Sigmoid colon (tissue), 7 donors: ENCODE measurements around the gene MBD2. TPM values are rescaled to one million over a fixed set of nuclear protein-coding genes. Genes with fewer than 3 reads are reported as not detected.
"Not testable (repeated sequence)": the region's sequence is repeated elsewhere in the genome, so short reads cannot be mapped to it uniquely, and the experiment has no call there.

Source experiments
- DNase-seq: peaks from one replicate; pipeline ENCODE4 v3.0.0-alpha.2; 2019
- H3K27ac ChIP-seq, 4 donors: fragments of 200-600 bp; sonication (generic); one replicate each; pipeline ENCODE4 v1.5.1; 2016 to 2019; ENCODE audit warnings: mild to moderate bottlenecking in 1 of 4
- H3K27me3 ChIP-seq, 3 donors: fragments of 200-600 bp; sonication (generic); one replicate each; pipeline ENCODE4 v1.5.1; 2019; ENCODE audit warnings: mild to moderate bottlenecking in 1 of 3
- H3K36me3 ChIP-seq, 4 donors: fragments of 200-600 bp; sonication (generic); one replicate each; pipeline ENCODE4 v1.5.1; 2016 to 2019
- H3K4me1 ChIP-seq, 4 donors: fragments of 200-600 bp; sonication (generic); one replicate each; pipeline ENCODE4 v1.5.1; 2017 to 2019
- H3K4me3 ChIP-seq, 4 donors: fragments of 200-600 bp; sonication (generic); one replicate each; pipeline ENCODE4 v1.5.1; 2017 to 2019; ENCODE audit warnings: mild to moderate bottlenecking in 2 of 4, moderate library complexity in 1 of 4
- H3K9me3 ChIP-seq, 4 donors: fragments of 200-600 bp in 3 of 4; sonication (generic) in 3 of 4; one replicate each; pipeline versions ENCODE4 v1.5.1 to v1.6.1; 2013 to 2019
- EP300 ChIP-seq, 4 donors: sonication (generic); formaldehyde crosslinking; IDR thresholded peaks; one replicate each; pipeline ENCODE4 v1.6.1; 2017; ENCODE audit warnings: antibody characterized with exemption in 4 of 4
- POLR2A ChIP-seq, 2 donors: fragments of 450-650 bp; IDR thresholded peaks; one replicate each; pipeline ENCODE4 v1.6.1; 2016; ENCODE audit warnings: antibody characterized with exemption in 2 of 2, mild to moderate bottlenecking in 2 of 2, moderate library complexity in 2 of 2
- POLR2AphosphoS5 ChIP-seq, 4 donors: sonication (generic); formaldehyde crosslinking; IDR thresholded peaks; one replicate each; pipeline ENCODE4 v1.6.1; 2017; ENCODE audit warnings: antibody characterized with exemption in 4 of 4
- WGBS, 2 donors: extraction: QIAGEN DNeasy Blood & Tissue Kit; methylation state at CpG; one replicate each; pipeline ENCODE4 v1.1.7; 2013; 5-methylcytosine and 5-hydroxymethylcytosine counted together
- intact Hi-C: fragments of 100-400 bp; cut with DNase I; formaldehyde crosslinking; loops from one replicate; pipeline ENCODE4 v1.15.1; 2023
- polyA plus RNA-seq, 3 donors: library from polyadenylated mRNA; stranded (reverse); fragments of 200-250 nt; gene quantifications; one replicate each; pipeline ENCODE4 v1.2.3, GENCODE V29; 2013
- total RNA-seq, 4 donors: library from RNA; depleted of rRNA; stranded (reverse); fragments of >200 nt; gene quantifications; one replicate each; pipeline ENCODE4 v1.1.0, GENCODE V29; 2016
- TF ChIP-seq, protein P1 (sequence below), 4 experiments: fragments of 450-650 bp in 3 of 4; fragments of 200-600 bp in 1 of 4; IDR thresholded peaks; one replicate each; pipeline ENCODE4 v1.5.1; 2016 to 2019; ENCODE audit warnings: antibody characterized with exemption in 4 of 4, mild to moderate bottlenecking in 3 of 4, moderate library complexity in 2 of 4
- donor health status: healthy with polysubstance abuse.
- donor health status: Bipolar disorder and iron deficiency.
- donor health status: healthy.

The MBD2 gene
- total and polyA plus RNA-seq, 7 donors, result 21.4 to 36.7 (median 32.1) TPM

DNA sequence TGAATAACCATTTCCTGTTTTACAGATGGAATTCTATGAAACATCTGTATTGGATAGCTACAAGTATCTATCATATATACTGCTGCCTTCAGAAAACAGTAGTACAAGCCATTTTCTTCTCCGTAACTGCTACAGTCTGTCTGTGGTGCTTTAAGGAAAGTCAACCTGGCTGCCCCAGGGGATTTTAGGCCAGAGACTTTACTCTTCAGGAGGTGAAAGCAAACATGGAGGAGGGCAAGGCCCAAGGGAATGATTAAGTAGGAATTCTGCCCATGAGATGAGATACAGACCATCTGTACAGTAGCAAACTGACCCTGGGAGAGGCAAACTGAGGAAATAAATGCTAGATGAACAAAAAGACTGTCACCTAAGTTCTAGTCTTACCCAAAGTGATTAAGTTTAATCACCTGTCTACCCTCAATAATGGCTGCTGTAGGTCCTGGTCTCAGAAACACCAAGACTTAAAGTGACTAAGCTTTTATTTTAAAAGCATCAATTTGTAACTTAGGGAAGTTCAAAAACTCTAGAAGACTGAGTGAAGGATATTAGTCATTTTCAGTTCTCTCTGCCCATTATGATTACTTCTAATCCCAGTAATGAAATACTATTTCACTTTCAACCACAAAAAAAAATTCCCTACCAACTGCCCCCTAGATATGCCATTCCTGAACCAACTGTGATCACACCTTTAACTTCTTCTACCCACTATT lies 14.8 kb downstream of the MBD2 start:
- no peak for DNase-seq
- TF ChIP-seq POLR2A (IDR thresholded peaks at IDR 0.05) (no peak), POLR2AphosphoS5 (IDR thresholded peaks at IDR 0.05) (no peak), EP300 (IDR thresholded peaks at IDR 0.05) (no peak)
- TF ChIP-seq, protein P1, sequence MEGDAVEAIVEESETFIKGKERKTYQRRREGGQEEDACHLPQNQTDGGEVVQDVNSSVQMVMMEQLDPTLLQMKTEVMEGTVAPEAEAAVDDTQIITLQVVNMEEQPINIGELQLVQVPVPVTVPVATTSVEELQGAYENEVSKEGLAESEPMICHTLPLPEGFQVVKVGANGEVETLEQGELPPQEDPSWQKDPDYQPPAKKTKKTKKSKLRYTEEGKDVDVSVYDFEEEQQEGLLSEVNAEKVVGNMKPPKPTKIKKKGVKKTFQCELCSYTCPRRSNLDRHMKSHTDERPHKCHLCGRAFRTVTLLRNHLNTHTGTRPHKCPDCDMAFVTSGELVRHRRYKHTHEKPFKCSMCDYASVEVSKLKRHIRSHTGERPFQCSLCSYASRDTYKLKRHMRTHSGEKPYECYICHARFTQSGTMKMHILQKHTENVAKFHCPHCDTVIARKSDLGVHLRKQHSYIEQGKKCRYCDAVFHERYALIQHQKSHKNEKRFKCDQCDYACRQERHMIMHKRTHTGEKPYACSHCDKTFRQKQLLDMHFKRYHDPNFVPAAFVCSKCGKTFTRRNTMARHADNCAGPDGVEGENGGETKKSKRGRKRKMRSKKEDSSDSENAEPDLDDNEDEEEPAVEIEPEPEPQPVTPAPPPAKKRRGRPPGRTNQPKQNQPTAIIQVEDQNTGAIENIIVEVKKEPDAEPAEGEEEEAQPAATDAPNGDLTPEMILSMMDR (IDR thresholded peaks at IDR 0.05), result no peak
- Histone ChIP-seq H3K36me3 (peaks cover 0 to 4% (median 0%) of the 10 kb centered on the region in 4 donors), H3K27me3 (no peaks in the 10 kb centered on the region), H3K4me3 (no peak overlapping the region), H3K27ac (no peak overlapping the region), H3K9me3 (no peaks in the 10 kb centered on the region), H3K4me1 (peaks cover 0 to 33% (median 17%) of the 10 kb centered on the region in 4 donors)
- intact Hi-C loops, result no loop called here
- 83 to 97% methylated on average over 1 of the region's 1 CpG for WGBS, 2 donors

DNA sequence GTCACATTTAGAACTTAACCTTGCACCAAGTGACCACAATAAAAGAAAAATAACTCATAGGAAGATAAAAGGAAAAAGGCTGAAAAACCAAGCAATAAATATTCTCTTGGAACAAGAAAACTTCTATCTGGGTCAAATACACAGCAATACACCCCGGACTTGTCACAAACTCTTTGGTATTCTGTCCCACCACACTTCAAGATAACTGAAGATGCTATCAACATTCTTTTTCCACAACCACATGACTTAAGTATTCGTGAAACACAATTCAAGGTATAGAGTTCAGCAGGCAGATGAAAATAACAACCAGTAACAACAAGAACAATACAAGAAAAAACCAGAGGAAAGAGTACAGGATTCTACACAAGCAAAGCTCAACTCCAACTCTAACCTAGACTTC lies 18.0 kb downstream of the MBD2 start:
- TF ChIP-seq POLR2AphosphoS5 (IDR thresholded peaks at IDR 0.05), result no peak
- no peak for TF ChIP-seq EP300 (IDR thresholded peaks at IDR 0.05)
- TF ChIP-seq, protein P1 (IDR thresholded peaks at IDR 0.05), result no peak
- no peak for TF ChIP-seq POLR2A (IDR thresholded peaks at IDR 0.05)
- Histone ChIP-seq H3K27ac (no peak overlapping the region), H3K9me3 (no peaks in the 10 kb centered on the region), H3K36me3 (peaks cover 0 to 22% (median 10%) of the 10 kb centered on the region in 4 donors), H3K4me1 (peaks cover 0 to 33% (median 17%) of the 10 kb centered on the region in 4 donors), H3K4me3 (no peak overlapping the region), H3K27me3 (no peaks in the 10 kb centered on the region)
- DNase-seq, result no peak
- WGBS, 2 donors, result 45 to 57% methylated on average over 2 of the region's 2 CpGs
- intact Hi-C loops, result no loop called here

DNA sequence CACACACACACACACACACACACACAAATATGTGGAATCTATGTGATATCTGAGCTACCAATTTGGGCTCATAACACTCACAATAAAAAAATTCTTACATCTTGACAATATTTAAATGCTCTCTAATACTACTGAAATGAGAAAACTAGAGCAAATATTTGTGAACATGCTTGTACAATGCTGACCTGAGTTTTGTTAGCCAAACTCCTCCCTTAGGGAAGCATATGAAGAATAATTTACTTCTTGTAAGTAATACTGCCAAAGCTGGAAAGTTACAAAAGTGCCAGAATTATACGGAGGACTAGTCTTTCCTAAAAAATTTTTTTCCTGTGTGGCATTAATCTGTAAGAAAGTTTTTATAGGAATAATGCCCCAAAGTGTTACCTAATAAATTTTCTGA lies 18.5 kb downstream of the MBD2 start:
- WGBS, 2 donors, result 12 to 47% methylated on average over 1 of the region's 1 CpG
- H3K4me1 ChIP-seq, result peaks cover 0 to 33% (median 17%) of the 10 kb centered on the region in 4 donors

DNA sequence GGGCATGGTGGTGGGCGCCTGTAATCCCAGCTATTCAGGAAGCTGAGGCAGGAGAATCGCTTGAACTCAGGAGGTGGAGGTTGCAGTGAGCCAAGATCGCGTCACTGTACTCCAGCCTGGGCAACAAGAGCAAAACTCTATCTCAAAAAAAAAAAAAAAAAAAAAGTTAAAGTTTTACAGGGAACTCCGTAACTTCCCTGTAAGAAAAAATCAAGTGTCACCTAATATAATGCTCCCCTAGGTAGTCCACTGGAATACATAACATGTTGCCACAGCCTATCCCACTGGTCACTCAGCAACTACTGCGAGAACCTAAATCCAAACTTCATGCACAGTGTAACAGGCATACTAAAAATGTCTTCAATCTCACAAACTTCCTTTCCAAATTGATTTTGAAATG lies 19.0 kb downstream of the MBD2 start:
- 70 to 88% methylated on average over 6 of the region's 6 CpGs for WGBS, 2 donors
- H3K9me3 ChIP-seq, intact Hi-C loops, H3K4me3 ChIP-seq, H3K27me3 ChIP-seq, H3K27ac ChIP-seq, DNase-seq: not testable (repeated sequence)
- Histone ChIP-seq H3K4me1 (peaks cover 0 to 32% (median 17%) of the 10 kb centered on the region in 4 donors), H3K36me3 (peaks cover 0 to 22% (median 10%) of the 10 kb centered on the region in 4 donors)

More for the DNA sequence above, 18.5 kb downstream of the MBD2 start:
- H3K4me3 ChIP-seq, result no peak overlapping the region
- no peak for DNase-seq
- intact Hi-C loops, result no loop called here
- TF ChIP-seq, protein P1 (IDR thresholded peaks at IDR 0.05), result no peak
- TF ChIP-seq POLR2AphosphoS5 (IDR thresholded peaks at IDR 0.05), result no peak
- no peak for TF ChIP-seq POLR2A (IDR thresholded peaks at IDR 0.05)
- no peak for TF ChIP-seq EP300 (IDR thresholded peaks at IDR 0.05)
- no peaks in the 10 kb centered on the region for H3K9me3 ChIP-seq
- no peak overlapping the region for H3K27ac ChIP-seq
- H3K27me3 ChIP-seq, result no peaks in the 10 kb centered on the region
- peaks cover 0 to 22% (median 10%) of the 10 kb centered on the region in 4 donors for H3K36me3 ChIP-seq

DNA sequence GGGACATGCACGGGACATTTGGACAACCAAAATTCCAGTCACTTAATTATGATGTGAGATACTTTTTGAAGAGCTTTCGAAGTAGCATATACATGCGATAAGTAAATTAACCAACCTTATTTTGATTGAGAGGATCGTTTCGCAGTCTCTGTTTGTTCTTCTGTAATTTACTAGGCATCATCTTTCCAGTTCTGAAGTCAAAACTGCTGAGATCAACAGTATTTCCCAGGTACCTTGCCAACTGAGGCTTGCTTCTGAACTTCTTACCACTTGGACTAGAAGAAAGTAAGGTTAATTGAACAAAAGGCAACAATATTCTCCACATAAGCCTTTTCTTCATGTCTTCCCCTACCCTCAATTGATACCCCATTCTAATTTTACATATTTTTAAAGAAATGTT lies 19.6 kb downstream of the MBD2 start:
- no peak for DNase-seq
- no peak for TF ChIP-seq EP300 (IDR thresholded peaks at IDR 0.05)
- TF ChIP-seq POLR2A (IDR thresholded peaks at IDR 0.05), result no peak
- no peak for TF ChIP-seq POLR2AphosphoS5 (IDR thresholded peaks at IDR 0.05)
- TF ChIP-seq, protein P1 (IDR thresholded peaks at IDR 0.05), result no peak
- WGBS, 2 donors, result 88 to 95% methylated on average over 5 of the region's 5 CpGs
- H3K36me3 ChIP-seq, result peaks cover 0 to 22% (median 10%) of the 10 kb centered on the region in 4 donors
- peaks cover 0 to 26% (median 17%) of the 10 kb centered on the region in 4 donors for H3K4me1 ChIP-seq
- no peak overlapping the region for H3K4me3 ChIP-seq
- intact Hi-C loops, result no loop called here
- H3K27me3 ChIP-seq, result no peaks in the 10 kb centered on the region
- H3K9me3 ChIP-seq, result no peaks in the 10 kb centered on the region
- no peak overlapping the region for H3K27ac ChIP-seq
